Endothelial cell of umbilical vein (primary cell): Measurements from ENCODE around the gene PPP1R2C. TPM values are rescaled to one million over a fixed set of nuclear protein-coding genes. Genes with fewer than 3 reads are reported as not detected.

ENCODE experiments used
- BruUV-seq: library from RNA; stranded (reverse); fragments of 400-500 nt; replicated peaks from 2 replicates; lab custom pipeline; 2021; lab: Mats Ljungman, UMichigan
- CTCF ChIA-PET: fragments of 300-600, 350-600 bp; sonication (Branson Sonifier 250); formaldehyde crosslinking; loops from one replicate; lab custom pipeline; 2021; ENCODE audit warnings: antibody characterized with exemption, inconsistent platforms; lab: Charles Lee
- POLR2A ChIA-PET: fragments of 300-600, 350-600 bp; sonication (Branson Sonifier 250); formaldehyde crosslinking; loops from one replicate; lab custom pipeline; 2021; ENCODE audit warnings: antibody characterized with exemption, inconsistent platforms; lab: Charles Lee
- DNase-seq: peaks from one replicate; pipeline ENCODE4 v3.0.0-alpha.2; 2011; ENCODE audit warnings: low read depth, low spot score
- FAIRE-seq: peaks from 2 replicates; lab custom pipeline; 2011; peaks lifted over from hg19 to GRCh38; lab: Jason Lieb, UNC
- H2AFZ ChIP-seq: 2 replicates; pipeline ENCODE4 v1.6.0; 2012; ENCODE audit warnings: low read depth, low read length, control low read depth, inconsistent platforms
- H3K27ac ChIP-seq: 2 replicates; pipeline ENCODE4 v1.5.1; 2011; ENCODE audit warnings: low read depth, mild to moderate bottlenecking, control low read depth, low read length, moderate library complexity; ENCODE audit not compliant: insufficient read depth
- H3K27me3 ChIP-seq, 2 experiments: 2 replicates each; pipeline versions ENCODE4 v1.6.0 to v1.6.1; 2011; ENCODE audit warnings: low read length in 2 of 2, mixed read lengths in 1 of 2; ENCODE audit not compliant: control insufficient read depth in 2 of 2, insufficient read depth in 2 of 2
- H3K36me3 ChIP-seq, 2 experiments: 2 replicates in 1 of 2; 3 replicates in 1 of 2; pipeline ENCODE4 v1.5.1; 2011; ENCODE audit warnings: low read length in 2 of 2, mild to moderate bottlenecking in 1 of 2, moderate library complexity in 1 of 2; ENCODE audit not compliant: control insufficient read depth in 2 of 2, insufficient read depth in 2 of 2; ENCODE audit errors: extremely low read depth in 1 of 2
- H3K4me1 ChIP-seq: 3 replicates; pipeline ENCODE4 v1.5.1; 2011; ENCODE audit warnings: mild to moderate bottlenecking, low read length; ENCODE audit not compliant: control insufficient read depth, insufficient read depth; ENCODE audit errors: extremely low read depth
- H3K4me2 ChIP-seq: 2 replicates; pipeline ENCODE4 v1.6.1; 2011; ENCODE audit warnings: low read length, control low read depth, mixed read lengths; ENCODE audit not compliant: insufficient read depth
- H3K4me3 ChIP-seq, 3 experiments: fragments of 200-600 bp in 1 of 3; sonication (generic), shearing (Covaris generic) in 1 of 3; replicated peaks in 1 of 3; 2 replicates each; pipeline ENCODE4 v1.5.1; 2011 to 2016; ENCODE audit warnings: control low read depth in 3 of 3, low read length in 3 of 3, mild to moderate bottlenecking in 2 of 3, inconsistent platforms in 1 of 3, low read depth in 1 of 3, moderate library complexity in 1 of 3; ENCODE audit not compliant: insufficient read depth in 1 of 3
- H3K79me2 ChIP-seq: 2 replicates; pipeline ENCODE4 v1.6.0; 2012; ENCODE audit warnings: low read length, inconsistent platforms; ENCODE audit not compliant: control insufficient read depth, insufficient read depth
- H3K9ac ChIP-seq: replicated peaks from 2 replicates; pipeline ENCODE3; 2011; ENCODE audit warnings: low read length, control low read depth; ENCODE audit not compliant: insufficient read depth; ENCODE audit errors: extremely low read depth
- H3K9me1 ChIP-seq: replicated peaks from 3 replicates; pipeline ENCODE4 v1.6.0; 2011; ENCODE audit warnings: mild to moderate bottlenecking, low read length; ENCODE audit not compliant: control insufficient read depth, insufficient read depth; ENCODE audit errors: extremely low read depth
- H3K9me3 ChIP-seq: replicated peaks from 2 replicates; pipeline ENCODE4 v1.5.1; 2012; ENCODE audit warnings: low read length, inconsistent platforms; ENCODE audit not compliant: control insufficient read depth, insufficient read depth
- H4K20me1 ChIP-seq: replicated peaks from 2 replicates; pipeline ENCODE3; 2011; ENCODE audit warnings: mild to moderate bottlenecking, low read length; ENCODE audit not compliant: control insufficient read depth, insufficient read depth; ENCODE audit errors: extremely low read depth
- EZH2 ChIP-seq: IDR thresholded peaks from 2 replicates; pipeline ENCODE4 v1.6.1; 2012; ENCODE audit warnings: borderline replicate concordance, low read depth, mild to moderate bottlenecking, moderate library complexity, low read length, inconsistent platforms; ENCODE audit not compliant: severe bottlenecking
- FOS ChIP-seq: IDR thresholded peaks from 2 replicates; pipeline ENCODE4 v1.6.1; 2011; ENCODE audit warnings: mild to moderate bottlenecking, low read length, moderate library complexity, borderline replicate concordance; ENCODE audit not compliant: insufficient read depth
- GATA2 ChIP-seq: IDR thresholded peaks from 2 replicates; pipeline ENCODE4 v1.7.0; 2011; ENCODE audit warnings: low read depth, mild to moderate bottlenecking, moderate library complexity, mixed read lengths, low read length; ENCODE audit not compliant: insufficient read length, insufficient read depth
- JUN ChIP-seq: IDR thresholded peaks from 2 replicates; pipeline ENCODE4 v1.6.1; 2011; ENCODE audit warnings: borderline replicate concordance, low read depth; ENCODE audit not compliant: insufficient read length, insufficient read depth
- MAX ChIP-seq: IDR thresholded peaks from 2 replicates; pipeline ENCODE4 v1.6.1; 2011; ENCODE audit not compliant: insufficient read depth, insufficient read length
- MYC ChIP-seq: IDR thresholded peaks from one replicate; pipeline ENCODE4 v1.6.1; 2011; ENCODE audit warnings: mild to moderate bottlenecking, low read depth, low read length
- POLR2A ChIP-seq: IDR thresholded peaks from 2 replicates; pipeline ENCODE4 v1.6.1; 2012; ENCODE audit warnings: low read depth, mild to moderate bottlenecking, control low read depth, low read length
- POLR2AphosphoS5 ChIP-seq: IDR thresholded peaks from 2 replicates; pipeline ENCODE4 v1.6.1; 2012; ENCODE audit warnings: low read depth, mild to moderate bottlenecking, control low read depth, low read length, moderate library complexity; ENCODE audit not compliant: insufficient read depth
- dilution Hi-C: fragments of 300-500 bp; cut with MboI; formaldehyde crosslinking; loops from one replicate; pipeline ENCODE4 v1.15.0; 2019; ENCODE audit warnings: low sequenced_read_pairs; ENCODE audit not compliant: extremely low pct_ligation_motif_present
- intact Hi-C: fragments of 100-400 bp; cut with micrococcal nuclease; formaldehyde crosslinking; loops from one replicate; pipeline ENCODE4 v1.10.0; 2022
- polyA plus RNA-seq, 4 experiments: library from polyadenylated mRNA; depleted of rRNA in 3 of 4; stranded (reverse) in 3 of 4; unstranded in 1 of 4; fragments of >200 nt; gene quantifications; 2 replicates each; pipeline versions ENCODE4 v1.2.1 to v1.2.3, GENCODE V29; 2011 to 2012; ENCODE audit warnings: missing spikeins in 1 of 4
- total RNA-seq: library from RNA; stranded (reverse); gene quantifications from 2 replicates; pipeline ENCODE4 v1.2.3, GENCODE V29; 2021
- TF ChIP-seq, protein P1 (sequence below), 2 donors: IDR thresholded peaks; 1 replicate in 1 of 2; 2 replicates in 1 of 2; pipeline ENCODE4 v1.5.1; 2011; ENCODE audit warnings: low read length in 2 of 2, mild to moderate bottlenecking in 2 of 2, moderate library complexity in 2 of 2, control low read depth in 1 of 2, inconsistent platforms in 1 of 2, low read depth in 1 of 2; ENCODE audit not compliant: insufficient read depth in 1 of 2; ENCODE audit errors: extremely low read depth in 1 of 2

Gene PPP1R2C
- total and polyA plus RNA-seq, 2 donors (not counting 3 experiments of a cell fraction or from before 2014, with no cell fraction given), result not detected

- POLR2A ChIA-PET, result no interaction called here
- Histone ChIP-seq H3K9me1 (no peaks in the 10 kb centered on the region), H3K79me2 (no peaks in the 10 kb centered on the region), H3K4me3 (no peak overlapping the region), H4K20me1 (no peaks in the 10 kb centered on the region), H3K36me3 (no peaks in the 10 kb centered on the region), H3K4me2 (no peak overlapping the region), H3K27ac (no peak overlapping the region), H3K9me3 (no peaks in the 10 kb centered on the region), H2AFZ (no peak overlapping the region), H3K9ac (no peak overlapping the region), H3K27me3 (no peaks in the 10 kb centered on the region), H3K4me1 (no peaks in the 10 kb centered on the region)
- DNase-seq (no peak), FAIRE-seq (no peak)
- TF ChIP-seq, protein P1, sequence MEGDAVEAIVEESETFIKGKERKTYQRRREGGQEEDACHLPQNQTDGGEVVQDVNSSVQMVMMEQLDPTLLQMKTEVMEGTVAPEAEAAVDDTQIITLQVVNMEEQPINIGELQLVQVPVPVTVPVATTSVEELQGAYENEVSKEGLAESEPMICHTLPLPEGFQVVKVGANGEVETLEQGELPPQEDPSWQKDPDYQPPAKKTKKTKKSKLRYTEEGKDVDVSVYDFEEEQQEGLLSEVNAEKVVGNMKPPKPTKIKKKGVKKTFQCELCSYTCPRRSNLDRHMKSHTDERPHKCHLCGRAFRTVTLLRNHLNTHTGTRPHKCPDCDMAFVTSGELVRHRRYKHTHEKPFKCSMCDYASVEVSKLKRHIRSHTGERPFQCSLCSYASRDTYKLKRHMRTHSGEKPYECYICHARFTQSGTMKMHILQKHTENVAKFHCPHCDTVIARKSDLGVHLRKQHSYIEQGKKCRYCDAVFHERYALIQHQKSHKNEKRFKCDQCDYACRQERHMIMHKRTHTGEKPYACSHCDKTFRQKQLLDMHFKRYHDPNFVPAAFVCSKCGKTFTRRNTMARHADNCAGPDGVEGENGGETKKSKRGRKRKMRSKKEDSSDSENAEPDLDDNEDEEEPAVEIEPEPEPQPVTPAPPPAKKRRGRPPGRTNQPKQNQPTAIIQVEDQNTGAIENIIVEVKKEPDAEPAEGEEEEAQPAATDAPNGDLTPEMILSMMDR (IDR thresholded peaks at IDR 0.05; ENCODE audit: extremely low read depth in 1 of 2, insufficient read depth in 1 of 2, low read depth in 1 of 2, low read length in 2 of 2), result no peak
- intact Hi-C loops, result no loop called here
- BruUV-seq, result no TSS peak
- dilution Hi-C loops, result no loop called here
- CTCF ChIA-PET, result no interaction called here
Observed at GRCh38 chrX:42809569-42809968, 31.6 kb upstream of the PPP1R2C start.

GRCh38 chrX:42807393-42807792 lies 29.4 kb upstream of the PPP1R2C start:
- no TSS peak for BruUV-seq
- Histone ChIP-seq H3K27me3 (no peaks in the 10 kb centered on the region), H3K9me3 (no peaks in the 10 kb centered on the region), H3K79me2 (no peaks in the 10 kb centered on the region), H3K4me2 (no peak overlapping the region), H2AFZ (no peak overlapping the region), H4K20me1 (no peaks in the 10 kb centered on the region), H3K36me3 (no peaks in the 10 kb centered on the region), H3K9ac (no peak overlapping the region), H3K27ac (no peak overlapping the region), H3K9me1 (no peaks in the 10 kb centered on the region), H3K4me1 (no peaks in the 10 kb centered on the region), H3K4me3 (no peak overlapping the region)
- ChIA-PET CTCF (no interaction called here), POLR2A (no interaction called here)
- FAIRE-seq, result peak; percentile 4
- intact Hi-C loops, result no loop called here
- TF ChIP-seq, protein P1 (IDR thresholded peaks at IDR 0.05; ENCODE audit: extremely low read depth in 1 of 2, insufficient read depth in 1 of 2, low read depth in 1 of 2, low read length in 2 of 2), result no peak
- TF ChIP-seq MAX (no peak), POLR2A (no peak), FOS (no peak), EZH2 (no peak), MYC (no peak), GATA2 (no peak), JUN (no peak), POLR2AphosphoS5 (no peak)
- DNase-seq, result no peak
- dilution Hi-C loops, result no loop called here
